SK-N-SH (cell line): ENCODE measurements around the gene NMBR. TPM values are rescaled to one million over a fixed set of nuclear protein-coding genes. Genes with fewer than 3 reads are reported as not detected.
A peak's percentile ranks its signal among the peaks of the same experiment; 100 is the strongest.

ENCODE experiments used
- CTCF ChIA-PET: fragments of 300-600, 350-600 bp; formaldehyde crosslinking; extraction: SDS; loops from one replicate; lab custom pipeline; 2021; lab: Yijun Ruan, JAX
- POLR2A ChIA-PET: fragments of 350-600 bp; sonication (Branson Sonifier 250); formaldehyde crosslinking; extraction: SDS; loops from one replicate; lab custom pipeline; 2020; ENCODE audit warnings: antibody characterized with exemption, inconsistent platforms; lab: Yijun Ruan, JAX
- DNase-seq: peaks from one replicate; pipeline ENCODE4 v3.0.0; 2012
- H2AFZ ChIP-seq: fragments of 200-600 bp; sonication (generic); 2 replicates; pipeline ENCODE4 v1.8.1; 2016; ENCODE audit warnings: antibody characterized with exemption, mild to moderate bottlenecking, low read depth
- H3F3A ChIP-seq: fragments of 200-600 bp; sonication (generic); replicated peaks from 2 replicates; pipeline ENCODE3; 2016; ENCODE audit warnings: antibody characterized with exemption, mild to moderate bottlenecking; ENCODE audit not compliant: insufficient read depth
- H3K27ac ChIP-seq, 2 experiments: fragments of 200-500 bp in 1 of 2; fragments of 200-600 bp in 1 of 2; sonication (Bioruptor generic) in 1 of 2; sonication (generic), shearing (Covaris generic) in 1 of 2; 2 replicates each; pipeline versions ENCODE4 v1.5.1 to v1.6.1; 2014 to 2016; ENCODE audit warnings: low read depth in 2 of 2, inconsistent platforms in 1 of 2, low read length in 1 of 2, mild to moderate bottlenecking in 1 of 2, mixed read lengths in 1 of 2
- H3K27me3 ChIP-seq: fragments of 200-600 bp; sonication (generic), shearing (Covaris generic); 2 replicates; pipeline ENCODE4 v1.6.1; 2016; ENCODE audit warnings: mixed run types; ENCODE audit not compliant: insufficient read depth
- H3K36me3 ChIP-seq, 2 experiments: fragments of 200-500 bp in 1 of 2; fragments of 200-600 bp in 1 of 2; sonication (Bioruptor generic) in 1 of 2; sonication (generic) in 1 of 2; replicated peaks in 1 of 2; 2 replicates each; pipeline versions ENCODE3 to v1.5.1; 2014 to 2016; ENCODE audit warnings: low read length in 1 of 2, mild to moderate bottlenecking in 1 of 2; ENCODE audit not compliant: insufficient read depth in 2 of 2, control insufficient read depth in 1 of 2
- H3K4me1 ChIP-seq, 2 experiments: fragments of 200-500 bp in 1 of 2; fragments of 200-600 bp in 1 of 2; sonication (Bioruptor generic) in 1 of 2; sonication (generic), shearing (Covaris generic) in 1 of 2; 2 replicates each; pipeline versions ENCODE4 v1.5.1 to v1.6.1; 2014 to 2016; ENCODE audit warnings: low read depth in 1 of 2, low read length in 1 of 2, mixed run types in 1 of 2; ENCODE audit not compliant: insufficient read depth in 2 of 2, control insufficient read depth in 1 of 2
- H3K4me2 ChIP-seq: fragments of 200-600 bp; sonication (generic), shearing (Covaris generic); 2 replicates; pipeline ENCODE4 v1.6.1; 2017; ENCODE audit warnings: mixed run types
- H3K4me3 ChIP-seq, 2 experiments: fragments of 200-500 bp in 1 of 2; fragments of 200-600 bp in 1 of 2; sonication (Bioruptor generic) in 1 of 2; sonication (generic), shearing (Covaris generic) in 1 of 2; 2 replicates each; pipeline versions ENCODE4 v1.5.1 to v1.8.1; 2014 to 2016; ENCODE audit warnings: low read depth in 2 of 2, inconsistent platforms in 1 of 2, low read length in 1 of 2, mild to moderate bottlenecking in 1 of 2, mixed read lengths in 1 of 2, moderate library complexity in 1 of 2
- H3K79me2 ChIP-seq: fragments of 200-600 bp; sonication (generic); 2 replicates; pipeline ENCODE4 v1.8.1; 2017; ENCODE audit warnings: mild to moderate bottlenecking; ENCODE audit not compliant: insufficient read depth
- H3K9ac ChIP-seq: fragments of 200-600 bp; sonication (generic); 2 replicates; pipeline ENCODE4 v1.6.1; 2017; ENCODE audit warnings: mixed run types
- H3K9me2 ChIP-seq: fragments of 200-600 bp; sonication (generic); 2 replicates; pipeline ENCODE4 v1.6.1; 2017; ENCODE audit warnings: mixed run types
- H3K9me3 ChIP-seq: fragments of 200-600 bp; sonication (generic); 2 replicates; pipeline ENCODE4 v1.6.1; 2017; ENCODE audit warnings: mixed run types, mild to moderate bottlenecking, moderate library complexity
- H4K20me1 ChIP-seq: fragments of 200-600 bp; sonication (generic); 2 replicates; pipeline ENCODE4 v1.6.1; 2017; ENCODE audit warnings: mild to moderate bottlenecking, mixed run types; ENCODE audit not compliant: insufficient read depth
- EP300 ChIP-seq, 2 experiments: IDR thresholded peaks; 2 replicates each; pipeline versions ENCODE4 v1.4.0 to v1.6.1; 2012; ENCODE audit warnings: borderline replicate concordance in 1 of 2, low read depth in 1 of 2, low read length in 1 of 2
- EZH2phosphoT487 ChIP-seq: fragments of 200-600 bp; sonication (generic); IDR thresholded peaks from 2 replicates; pipeline ENCODE4 v1.6.1; 2017; ENCODE audit warnings: low read depth, mixed run types, mild to moderate bottlenecking, antibody characterized with exemption, moderate library complexity, borderline replicate concordance
- FOXJ3 ChIP-seq: sonication (generic); formaldehyde crosslinking; IDR thresholded peaks from 2 replicates; pipeline ENCODE4 v1.5.1; 2020; ENCODE audit warnings: mild to moderate bottlenecking, missing genetic modification reagents
- GATA2 ChIP-seq: sonication (generic); formaldehyde crosslinking; IDR thresholded peaks from 2 replicates; pipeline ENCODE4 v1.5.0; 2020; ENCODE audit warnings: mild to moderate bottlenecking, missing genetic modification reagents
- JUND ChIP-seq: IDR thresholded peaks from 2 replicates; pipeline ENCODE4 v1.4.0; 2012
- MEF2A ChIP-seq: IDR thresholded peaks from 2 replicates; pipeline ENCODE4 v1.4.0; 2012; ENCODE audit warnings: low read depth, borderline replicate concordance
- NRF1 ChIP-seq: IDR thresholded peaks from 2 replicates; pipeline ENCODE4 v1.6.1; 2012; ENCODE audit warnings: low read depth, mild to moderate bottlenecking, low read length
- POLR2AphosphoS5 ChIP-seq: IDR thresholded peaks from 2 replicates; pipeline ENCODE4 v1.6.1; 2012; ENCODE audit warnings: low read depth, low read length
- RCOR1 ChIP-seq: fragments of 150-350 bp; IDR thresholded peaks from 2 replicates; pipeline ENCODE4 v1.6.1; 2017; ENCODE audit warnings: antibody characterized with exemption, low read length
- SMC3 ChIP-seq: IDR thresholded peaks from 2 replicates; pipeline ENCODE4 v1.6.1; 2012; ENCODE audit warnings: low read depth, low read length, improper control_type of control experiment
- TAF1 ChIP-seq: IDR thresholded peaks from 2 replicates; pipeline ENCODE4 v1.6.1; 2012; ENCODE audit warnings: low read depth, mild to moderate bottlenecking, low read length, moderate library complexity, borderline replicate concordance
- TCF12 ChIP-seq: IDR thresholded peaks from 2 replicates; pipeline ENCODE4 v1.4.0; 2012
- TEAD4 ChIP-seq: IDR thresholded peaks from 2 replicates; pipeline ENCODE4 v1.4.0; 2012; ENCODE audit warnings: mild to moderate bottlenecking, borderline replicate concordance; ENCODE audit not compliant: insufficient read depth
- USF1 ChIP-seq: IDR thresholded peaks from 2 replicates; pipeline ENCODE4 v1.4.0; 2012; ENCODE audit warnings: low read depth, borderline replicate concordance
- USF2 ChIP-seq: fragments of 150-350 bp; IDR thresholded peaks from 2 replicates; pipeline ENCODE4 v1.6.1; 2017; ENCODE audit warnings: antibody characterized with exemption, low read length, low read depth, borderline replicate concordance
- WGBS: methylation state at CpG from one replicate; pipeline ENCODE4 v1.1.6; 2017; ENCODE audit warnings: low lambda C conversion rate; 5-methylcytosine and 5-hydroxymethylcytosine counted together
- polyA plus RNA-seq, 3 experiments: library from polyadenylated mRNA; depleted of rRNA; stranded (reverse); fragments of >200 nt; gene quantifications; 2 replicates each; pipeline ENCODE4 v1.2.3, GENCODE V29; 2012
- TF ChIP-seq, protein P1 (sequence below): IDR thresholded peaks from 2 replicates; pipeline ENCODE4 v1.4.0; 2012; ENCODE audit warnings: low read depth
- TF ChIP-seq, protein P2 (sequence below): IDR thresholded peaks from 2 replicates; pipeline ENCODE4 v1.4.0; 2012; ENCODE audit warnings: low read depth, borderline replicate concordance

The NMBR gene
- polyA plus RNA-seq, 1 of the 3 experiments (the other 2 are of a cell fraction) = not detected

DNA sequence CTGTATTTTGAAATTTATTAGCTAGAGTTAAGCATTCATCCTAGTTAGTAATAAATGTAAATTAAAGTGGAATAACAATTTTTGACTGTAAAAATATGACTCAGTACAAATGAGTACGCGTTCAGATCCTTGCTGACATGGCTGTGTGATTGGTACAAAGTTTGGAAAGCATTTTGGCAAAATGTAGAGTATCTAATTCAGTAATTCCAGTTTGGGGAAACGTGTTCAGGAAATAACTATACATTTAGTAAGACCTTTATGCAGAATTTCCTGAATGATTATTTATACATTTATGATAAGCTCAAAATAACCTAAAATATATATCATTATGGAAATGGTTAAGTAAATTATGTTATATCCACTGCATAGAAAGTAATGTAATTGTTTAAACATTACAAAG, 8.2 kb upstream of the NMBR start:
- peaks cover 96% of the 10 kb centered on the region for H3K79me2 ChIP-seq
- peaks cover 9 to 13% of the 10 kb centered on the region in 2 experiments for H3K36me3 ChIP-seq
- H3K4me2 ChIP-seq = no peak overlapping the region
- POLR2A ChIA-PET = interaction anchor here (0.6 kb wide), 1 partner anchor 696 kb away, joined by 3 read pairs; no protein-coding TSS in a partner anchor
- no peaks in the 10 kb centered on the region for H3K27me3 ChIP-seq
- no peaks in the 10 kb centered on the region for H3K9me2 ChIP-seq
- H3K4me3 ChIP-seq = no peak overlapping the region
- TF ChIP-seq USF1 (no peak), SMC3 (no peak), FOXJ3 (CRISPR knock-in tag) (no peak), RCOR1 (no peak)
- DNase-seq = no peak
- H3F3A ChIP-seq = peaks cover 37% of the 10 kb centered on the region
- no peak overlapping the region for H3K9ac ChIP-seq
- H3K4me1 ChIP-seq = no peaks in the 10 kb centered on the region; a peak in 2 of 4 replicates
- no peak overlapping the region for H2AFZ ChIP-seq
- CTCF ChIA-PET = interaction anchor here (1.1 to 5.9 kb wide), 7 partner anchors 8 to 320 kb away, joined by 3 to 40 read pairs (median 4); partner anchors contain the start of genes NMBR and VTA1
- no peak overlapping the region for H3K27ac ChIP-seq
- peaks cover 16% of the 10 kb centered on the region for H4K20me1 ChIP-seq
- 58% methylated on average over 3 of the region's 3 CpGs for WGBS
- H3K9me3 ChIP-seq = no peaks in the 10 kb centered on the region

GRCh38 chr6:142154336-142154735, 7.4 kb upstream of the NMBR start:
- Histone ChIP-seq H3K79me2 (peaks cover 96% of the 10 kb centered on the region), H2AFZ (no peak overlapping the region), H3K36me3 (peaks cover 7 to 13% of the 10 kb centered on the region in 2 experiments), H3K27ac (no peak overlapping the region; a peak in 1 of 4 replicates), H3K4me1 (peaks cover 0 to 4% of the 10 kb centered on the region in 2 experiments; a peak in 2 of 4 replicates), H3K4me2 (no peak overlapping the region), H3K4me3 (no peak overlapping the region), H3K9me3 (no peaks in the 10 kb centered on the region), H4K20me1 (peaks cover 12% of the 10 kb centered on the region), H3K27me3 (no peaks in the 10 kb centered on the region), H3K9me2 (no peaks in the 10 kb centered on the region), H3K9ac (no peak overlapping the region), H3F3A (peaks cover 37% of the 10 kb centered on the region)
- TF ChIP-seq NRF1 (no peak), FOXJ3 (CRISPR knock-in tag) (no peak), EP300 (IDR thresholded peaks at IDR 0.05; ENCODE audit: borderline replicate concordance in 1 of 2, low read depth in 1 of 2, low read length in 1 of 2) (no peak), MEF2A (no peak)
- TF ChIP-seq, protein P1, sequence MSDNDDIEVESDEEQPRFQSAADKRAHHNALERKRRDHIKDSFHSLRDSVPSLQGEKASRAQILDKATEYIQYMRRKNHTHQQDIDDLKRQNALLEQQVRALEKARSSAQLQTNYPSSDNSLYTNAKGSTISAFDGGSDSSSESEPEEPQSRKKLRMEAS = no peak
- ChIA-PET CTCF (interaction anchor here (1.4 to 4.0 kb wide), 2 partner anchors 233 to 320 kb away, joined by 3 to 16 read pairs; no protein-coding TSS in a partner anchor), POLR2A (no interaction called here)
- no peak for DNase-seq
- 100% methylated on average over 1 of the region's 1 CpG for WGBS

- no peak for DNase-seq
- Histone ChIP-seq H3K27me3 (no peaks in the 10 kb centered on the region), H3K27ac (peak overlapping the region in 1 of 2 experiments; percentile 69; a peak in 3 of 4 replicates), H3K9me3 (no peaks in the 10 kb centered on the region), H2AFZ (no peak overlapping the region), H4K20me1 (peaks cover 12% of the 10 kb centered on the region), H3K79me2 (peaks cover 97% of the 10 kb centered on the region), H3K4me2 (0 out of 2 replicates have a peak overlapping the region, but pooled peaks have one; percentile 1), H3K9ac (no peak overlapping the region), H3F3A (peaks cover 37% of the 10 kb centered on the region), H3K4me3 (no peak overlapping the region), H3K4me1 (peaks cover 6 to 8% of the 10 kb centered on the region in 2 experiments; a peak in 3 of 4 replicates), H3K9me2 (no peaks in the 10 kb centered on the region), H3K36me3 (peaks cover 12 to 16% of the 10 kb centered on the region in 2 experiments)
- CTCF ChIA-PET = no interaction called here
- POLR2A ChIA-PET = no interaction called here
- WGBS = 46% methylated on average over 2 of the region's 2 CpGs
- no peak for TF ChIP-seq TAF1
- TF ChIP-seq TCF12 = no peak
- no peak for TF ChIP-seq TEAD4
- no peak for TF ChIP-seq USF2
- no peak for TF ChIP-seq JUND
- no peak for TF ChIP-seq GATA2 (CRISPR knock-in tag)
- no peak for TF ChIP-seq EZH2phosphoT487
- no peak for TF ChIP-seq NRF1
- no peak for TF ChIP-seq POLR2AphosphoS5
- TF ChIP-seq, protein P2, sequence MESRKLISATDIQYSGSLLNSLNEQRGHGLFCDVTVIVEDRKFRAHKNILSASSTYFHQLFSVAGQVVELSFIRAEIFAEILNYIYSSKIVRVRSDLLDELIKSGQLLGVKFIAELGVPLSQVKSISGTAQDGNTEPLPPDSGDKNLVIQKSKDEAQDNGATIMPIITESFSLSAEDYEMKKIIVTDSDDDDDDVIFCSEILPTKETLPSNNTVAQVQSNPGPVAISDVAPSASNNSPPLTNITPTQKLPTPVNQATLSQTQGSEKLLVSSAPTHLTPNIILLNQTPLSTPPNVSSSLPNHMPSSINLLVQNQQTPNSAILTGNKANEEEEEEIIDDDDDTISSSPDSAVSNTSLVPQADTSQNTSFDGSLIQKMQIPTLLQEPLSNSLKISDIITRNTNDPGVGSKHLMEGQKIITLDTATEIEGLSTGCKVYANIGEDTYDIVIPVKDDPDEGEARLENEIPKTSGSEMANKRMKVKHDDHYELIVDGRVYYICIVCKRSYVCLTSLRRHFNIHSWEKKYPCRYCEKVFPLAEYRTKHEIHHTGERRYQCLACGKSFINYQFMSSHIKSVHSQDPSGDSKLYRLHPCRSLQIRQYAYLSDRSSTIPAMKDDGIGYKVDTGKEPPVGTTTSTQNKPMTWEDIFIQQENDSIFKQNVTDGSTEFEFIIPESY = no peak
- TF ChIP-seq MEF2A = no peak
- TF ChIP-seq SMC3 = no peak
These were observed 6.3 kb upstream of the NMBR start for GRCh38 chr6:142153196-142153595.
